Gastrocnemius medialis (tissue), 4 donors: ENCODE results near the gene ACAD9.

ENCODE experiments used
- CTCF ChIP-seq, 5 experiments: fragments of 450-650 bp in 3 of 5; fragments of 200-600 bp in 2 of 5; sonication (generic) in 2 of 5; IDR thresholded peaks in 4 of 5; conservative IDR thresholded peaks in 1 of 5; 1 replicate in 4 of 5; 2 replicates in 1 of 5; pipeline ENCODE4 v1.5.1; 2016 to 2019; ENCODE audit warnings: antibody characterized with exemption in 5 of 5, mild to moderate bottlenecking in 3 of 5, moderate library complexity in 3 of 5
- POLR2A ChIP-seq, 2 donors: fragments of 450-650 bp; IDR thresholded peaks; one replicate each; pipeline ENCODE4 v1.6.1; 2017; ENCODE audit warnings: antibody characterized with exemption in 2 of 2, mild to moderate bottlenecking in 2 of 2, moderate library complexity in 2 of 2

DNA sequence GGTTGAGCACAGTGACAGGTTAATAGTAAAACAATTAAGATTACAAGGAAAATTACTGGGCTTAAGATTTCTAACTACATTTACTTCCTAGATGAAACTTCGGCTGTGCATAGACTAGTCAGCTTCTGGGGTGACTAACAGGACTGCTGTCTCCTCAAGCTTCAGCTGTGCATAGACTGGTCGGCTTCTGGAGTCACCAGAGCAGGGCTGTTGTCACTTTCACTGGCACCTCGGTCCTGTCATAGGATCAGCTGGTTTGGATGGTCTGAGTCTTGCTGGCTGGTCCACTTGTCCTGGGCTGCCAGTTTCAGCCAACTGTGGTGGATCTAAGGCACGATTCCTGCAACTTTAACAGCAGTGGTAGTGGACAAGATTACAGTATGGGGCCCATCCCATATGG, 23.9 kb upstream of the ACAD9 start:
- no peak for TF ChIP-seq CTCF (IDR thresholded peaks at IDR 0.05 in 4 of 5, conservative IDR thresholded peaks at IDR 0.05 in 1 of 5)
- TF ChIP-seq POLR2A (IDR thresholded peaks at IDR 0.05), result no peak
